DND-41 (cell line): Measurements from ENCODE around the gene ACE.

ENCODE experiments used
- ATAC-seq: fragments of 200-7000 bp; cut with Tn5 transposase; 3 replicates; pipeline ENCODE4 v1.9.1; 2021; ENCODE audit warnings: low read depth; ENCODE audit not compliant: insufficient read depth
- DNase-seq: peaks from one replicate; pipeline ENCODE4 v3.0.0-alpha.2; 2020
- H2AFZ ChIP-seq: 2 replicates; pipeline ENCODE4 v1.6.0; 2012; ENCODE audit warnings: low read depth, low read length
- H3K27ac ChIP-seq: 2 replicates; pipeline ENCODE4 v1.5.1; 2012; ENCODE audit warnings: low read length, inconsistent platforms
- H3K27me3 ChIP-seq: fragments of 200-600 bp; sonication (generic); 2 replicates; pipeline ENCODE4 v1.6.0; 2012; ENCODE audit warnings: low read length, mild to moderate bottlenecking, inconsistent platforms; ENCODE audit not compliant: insufficient read depth, poor library complexity
- H3K36me3 ChIP-seq: 2 replicates; pipeline ENCODE4 v1.5.1; 2012; ENCODE audit warnings: low read length, inconsistent platforms; ENCODE audit not compliant: insufficient read depth
- H3K4me1 ChIP-seq: 2 replicates; pipeline ENCODE4 v1.5.1; 2012; ENCODE audit warnings: mild to moderate bottlenecking, low read length; ENCODE audit not compliant: insufficient read depth
- H3K4me2 ChIP-seq: 2 replicates; pipeline ENCODE4 v1.6.0; 2012; ENCODE audit warnings: mild to moderate bottlenecking, moderate library complexity, low read length, inconsistent platforms; ENCODE audit not compliant: insufficient read depth
- H3K4me3 ChIP-seq, 2 experiments: fragments of 200-600 bp in 1 of 2; shearing (Covaris generic) in 1 of 2; 2 replicates each; pipeline ENCODE4 v1.5.1; 2012 to 2016; ENCODE audit warnings: inconsistent platforms in 2 of 2, low read length in 2 of 2, mild to moderate bottlenecking in 2 of 2, low read depth in 1 of 2, moderate library complexity in 1 of 2
- H3K79me2 ChIP-seq: 2 replicates; pipeline ENCODE4 v1.6.0; 2012; ENCODE audit warnings: low read length, inconsistent platforms; ENCODE audit not compliant: insufficient read depth
- H3K9ac ChIP-seq: 2 replicates; pipeline ENCODE4 v1.6.0; 2012; ENCODE audit warnings: low read depth, mild to moderate bottlenecking, inconsistent platforms, low read length, moderate library complexity
- H3K9me3 ChIP-seq: 2 replicates; pipeline ENCODE4 v1.5.1; 2012; ENCODE audit warnings: low read length, moderate library complexity, mild to moderate bottlenecking, inconsistent platforms; ENCODE audit not compliant: insufficient read depth, severe bottlenecking
- H4K20me1 ChIP-seq: 2 replicates; pipeline ENCODE4 v1.6.0; 2012; ENCODE audit warnings: low read length; ENCODE audit not compliant: insufficient read depth
- EZH2 ChIP-seq: IDR thresholded peaks from 3 replicates; pipeline ENCODE4 v1.6.1; 2012; ENCODE audit warnings: borderline replicate concordance, low read depth, mild to moderate bottlenecking, moderate library complexity, low read length, inconsistent platforms; ENCODE audit not compliant: severe bottlenecking
- TF ChIP-seq, protein P1 (sequence below): IDR thresholded peaks from 2 replicates; pipeline ENCODE4 v1.5.1; 2012; ENCODE audit warnings: borderline replicate concordance, low read length, moderate library complexity, mild to moderate bottlenecking; ENCODE audit not compliant: poor library complexity, severe bottlenecking; ENCODE audit errors: extremely low read depth

ACE gene

DNA sequence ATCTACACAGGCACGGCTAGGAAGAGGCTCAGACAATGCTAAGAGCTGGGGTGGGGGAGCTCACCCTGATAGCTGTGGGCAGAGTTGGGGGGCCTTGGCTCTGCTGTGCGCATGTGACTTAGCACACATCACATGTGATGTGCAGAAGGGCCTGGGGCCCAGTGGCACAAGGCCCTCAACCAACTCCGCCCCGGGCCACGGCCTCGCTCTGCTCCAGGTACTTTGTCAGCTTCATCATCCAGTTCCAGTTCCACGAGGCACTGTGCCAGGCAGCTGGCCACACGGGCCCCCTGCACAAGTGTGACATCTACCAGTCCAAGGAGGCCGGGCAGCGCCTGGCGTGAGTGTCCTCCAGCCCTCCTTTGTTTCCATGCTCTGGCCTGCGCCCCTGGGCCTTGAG lies 19.3 kb downstream of the ACE start:
- H3K4me1 ChIP-seq: no peaks in the 10 kb centered on the region
- H3K27ac ChIP-seq: no peak overlapping the region
- H3K9me3 ChIP-seq: no peaks in the 10 kb centered on the region
- no peak for ATAC-seq
- H4K20me1 ChIP-seq: no peaks in the 10 kb centered on the region
- no peak overlapping the region for H3K4me2 ChIP-seq
- H3K79me2 ChIP-seq: no peaks in the 10 kb centered on the region
- H3K9ac ChIP-seq: no peak overlapping the region
- DNase-seq: no peak
- H3K27me3 ChIP-seq: peaks cover 8% of the 10 kb centered on the region
- H3K4me3 ChIP-seq: no peak overlapping the region
- no peak overlapping the region for H2AFZ ChIP-seq
- no peak for TF ChIP-seq EZH2
- TF ChIP-seq, protein P1, sequence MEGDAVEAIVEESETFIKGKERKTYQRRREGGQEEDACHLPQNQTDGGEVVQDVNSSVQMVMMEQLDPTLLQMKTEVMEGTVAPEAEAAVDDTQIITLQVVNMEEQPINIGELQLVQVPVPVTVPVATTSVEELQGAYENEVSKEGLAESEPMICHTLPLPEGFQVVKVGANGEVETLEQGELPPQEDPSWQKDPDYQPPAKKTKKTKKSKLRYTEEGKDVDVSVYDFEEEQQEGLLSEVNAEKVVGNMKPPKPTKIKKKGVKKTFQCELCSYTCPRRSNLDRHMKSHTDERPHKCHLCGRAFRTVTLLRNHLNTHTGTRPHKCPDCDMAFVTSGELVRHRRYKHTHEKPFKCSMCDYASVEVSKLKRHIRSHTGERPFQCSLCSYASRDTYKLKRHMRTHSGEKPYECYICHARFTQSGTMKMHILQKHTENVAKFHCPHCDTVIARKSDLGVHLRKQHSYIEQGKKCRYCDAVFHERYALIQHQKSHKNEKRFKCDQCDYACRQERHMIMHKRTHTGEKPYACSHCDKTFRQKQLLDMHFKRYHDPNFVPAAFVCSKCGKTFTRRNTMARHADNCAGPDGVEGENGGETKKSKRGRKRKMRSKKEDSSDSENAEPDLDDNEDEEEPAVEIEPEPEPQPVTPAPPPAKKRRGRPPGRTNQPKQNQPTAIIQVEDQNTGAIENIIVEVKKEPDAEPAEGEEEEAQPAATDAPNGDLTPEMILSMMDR: no peak
- no peaks in the 10 kb centered on the region for H3K36me3 ChIP-seq

DNA sequence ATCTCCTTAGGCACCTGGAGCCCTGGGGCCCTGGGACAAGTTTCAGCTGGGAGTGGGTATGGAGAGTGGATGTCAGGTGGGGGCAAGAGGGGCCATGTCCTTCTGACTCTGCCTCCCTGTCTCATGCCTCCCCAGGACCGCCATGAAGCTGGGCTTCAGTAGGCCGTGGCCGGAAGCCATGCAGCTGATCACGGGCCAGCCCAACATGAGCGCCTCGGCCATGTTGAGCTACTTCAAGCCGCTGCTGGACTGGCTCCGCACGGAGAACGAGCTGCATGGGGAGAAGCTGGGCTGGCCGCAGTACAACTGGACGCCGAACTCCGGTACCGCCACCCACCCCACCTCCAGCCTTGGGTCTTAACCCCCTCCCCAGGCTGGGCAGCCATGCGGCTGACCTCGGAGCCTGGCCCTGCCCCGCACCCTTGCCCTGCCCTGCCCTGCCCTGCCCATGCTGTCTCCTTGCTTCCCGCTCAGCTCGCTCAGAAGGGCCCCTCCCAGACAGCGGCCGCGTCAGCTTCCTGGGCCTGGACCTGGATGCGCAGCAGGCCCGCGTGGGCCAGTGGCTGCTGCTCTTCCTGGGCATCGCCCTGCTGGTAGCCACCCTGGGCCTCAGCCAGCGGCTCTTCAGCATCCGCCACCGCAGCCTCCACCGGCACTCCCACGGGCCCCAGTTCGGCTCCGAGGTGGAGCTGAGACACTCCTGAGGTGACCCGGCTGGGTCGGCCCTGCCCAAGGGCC lies 20.0 kb downstream of the ACE start:
- TF ChIP-seq, protein P1: no peak
- no peak for TF ChIP-seq EZH2
- Histone ChIP-seq H2AFZ (no peak overlapping the region), H3K27ac (no peak overlapping the region), H3K4me1 (no peaks in the 10 kb centered on the region), H3K9ac (no peak overlapping the region), H3K27me3 (peaks cover 5% of the 10 kb centered on the region), H3K79me2 (no peaks in the 10 kb centered on the region), H3K4me3 (no peak overlapping the region), H3K4me2 (no peak overlapping the region), H4K20me1 (no peaks in the 10 kb centered on the region), H3K9me3 (no peaks in the 10 kb centered on the region), H3K36me3 (no peaks in the 10 kb centered on the region)
- ATAC-seq (no peak), DNase-seq (no peak)

DNA sequence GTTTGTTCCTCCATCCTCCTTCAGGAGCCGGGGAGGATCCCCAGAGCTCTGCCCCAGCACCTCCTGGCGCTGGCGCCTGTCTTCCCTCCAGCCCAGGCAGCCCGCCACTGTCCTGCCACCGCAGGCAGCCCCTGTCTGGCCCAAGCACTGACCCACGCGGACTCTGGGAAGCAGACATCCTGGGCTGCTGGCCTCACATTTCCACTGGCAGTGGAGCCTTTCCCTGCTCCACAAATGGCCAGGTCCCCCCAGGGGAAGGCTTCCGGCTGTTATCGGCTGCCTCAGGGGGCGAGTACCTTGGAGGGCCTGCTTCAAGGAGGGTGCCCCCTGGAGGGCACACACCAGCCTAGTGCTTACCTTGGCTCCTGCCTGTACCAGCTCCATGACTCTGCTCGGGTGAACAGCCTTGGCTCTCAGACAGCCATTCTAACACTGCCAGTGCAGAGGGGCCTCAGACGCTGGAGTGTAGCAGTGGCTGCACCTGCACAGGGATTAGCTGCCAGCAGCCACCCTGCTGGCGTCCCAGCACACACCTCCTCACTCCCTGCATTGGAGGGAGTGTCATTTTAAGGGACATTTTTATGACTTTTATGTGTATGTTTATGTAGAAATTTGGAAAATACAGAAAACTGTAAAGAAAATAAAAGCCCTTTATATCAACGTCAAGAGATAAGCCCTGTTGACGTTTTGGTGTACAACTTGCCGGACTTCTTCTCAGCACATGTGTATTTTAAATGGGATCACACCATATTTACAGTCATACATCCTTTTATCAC lies 21.0 kb downstream of the ACE start:
- Histone ChIP-seq H2AFZ (no peak overlapping the region), H3K27ac (no peak overlapping the region), H3K9me3 (no peaks in the 10 kb centered on the region), H3K9ac (no peak overlapping the region), H3K36me3 (no peaks in the 10 kb centered on the region), H3K4me1 (no peaks in the 10 kb centered on the region), H3K4me3 (no peak overlapping the region), H3K79me2 (no peaks in the 10 kb centered on the region), H3K4me2 (no peak overlapping the region), H4K20me1 (no peaks in the 10 kb centered on the region), H3K27me3 (peaks cover 2% of the 10 kb centered on the region)
- peak; percentile 73; the same call in 2 of the 3 replicates for ATAC-seq
- DNase-seq: peak; percentile 38
- TF ChIP-seq EZH2: no peak
- TF ChIP-seq, protein P1: peak; percentile 43
